Measurements from ENCODE around the gene CLTCL1.

Gene CLTCL1

DNA sequence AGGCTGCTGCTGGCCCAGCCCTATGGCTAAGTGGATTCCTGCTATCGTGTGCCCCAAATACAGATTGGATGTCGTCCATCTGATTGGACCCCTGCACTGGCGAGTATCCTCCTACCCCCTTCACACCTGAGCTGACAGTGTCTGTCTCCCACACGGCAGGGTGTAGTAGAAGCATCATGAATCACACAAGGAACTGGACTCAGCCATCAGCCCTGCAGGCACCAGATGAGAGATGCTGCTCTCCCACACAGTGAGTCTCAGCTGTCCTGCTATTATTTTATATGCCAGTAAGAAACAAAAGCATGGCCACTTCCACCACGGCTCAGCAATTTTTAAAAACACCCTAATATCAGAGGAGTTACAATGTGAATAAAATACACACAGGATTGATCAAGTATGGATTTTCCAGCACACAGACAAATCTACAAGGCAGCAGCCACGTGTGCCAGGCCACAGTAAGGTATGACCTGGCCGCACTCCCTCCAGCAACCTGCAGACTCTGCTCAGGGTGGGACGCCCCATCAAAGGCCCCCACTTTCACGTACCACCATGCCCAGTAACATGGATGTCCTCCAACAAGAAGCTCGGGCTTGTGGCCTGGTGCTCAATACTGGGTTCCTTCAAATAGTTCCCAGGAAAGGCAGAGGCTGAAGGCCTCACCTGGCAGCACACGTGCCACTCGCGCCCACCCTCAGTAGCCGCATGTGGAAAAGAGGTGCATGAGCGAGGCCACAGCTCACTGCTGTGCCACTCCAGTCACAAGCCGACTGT, 96.6 kb downstream of the CLTCL1 start:
- Mint-ChIP-seq H3K27ac (no peak overlapping the region), H3K36me3 (ENCODE audit: low read depth) (no peaks in the 10 kb centered on the region), H3K4me3 (no peak overlapping the region), H3K4me1 (ENCODE audit: low read depth) (peaks cover 6% of the 10 kb centered on the region), H3K27me3 (no peaks in the 10 kb centered on the region), H3K9me3 (no peaks in the 10 kb centered on the region)
- no peak for DNase-seq

DNA sequence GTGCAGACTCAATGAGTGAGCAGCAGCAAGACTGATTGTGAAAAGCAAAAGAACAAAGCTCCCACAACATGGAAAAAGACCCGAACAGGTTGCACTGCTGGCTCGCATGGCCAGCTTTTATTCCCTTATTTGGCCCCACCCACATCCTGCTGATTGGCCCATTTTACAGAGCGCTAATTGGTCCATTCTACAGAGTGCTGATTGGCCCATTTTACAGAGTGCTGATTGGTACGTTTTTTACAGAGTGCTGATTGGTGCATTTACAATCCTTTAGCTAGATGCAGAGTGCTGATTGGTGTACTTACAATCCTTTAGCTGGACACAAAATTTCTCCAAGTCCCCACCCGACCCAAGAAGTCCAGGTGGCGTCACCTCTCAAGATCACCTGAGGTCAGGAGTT, 97.6 kb downstream of the CLTCL1 start:
- no peak for DNase-seq
- Mint-ChIP-seq H3K27me3 (no peaks in the 10 kb centered on the region), H3K27ac (no peak overlapping the region), H3K9me3 (no peaks in the 10 kb centered on the region), H3K36me3 (ENCODE audit: low read depth) (no peaks in the 10 kb centered on the region), H3K4me3 (no peak overlapping the region), H3K4me1 (ENCODE audit: low read depth) (peaks cover 6% of the 10 kb centered on the region)

DNA sequence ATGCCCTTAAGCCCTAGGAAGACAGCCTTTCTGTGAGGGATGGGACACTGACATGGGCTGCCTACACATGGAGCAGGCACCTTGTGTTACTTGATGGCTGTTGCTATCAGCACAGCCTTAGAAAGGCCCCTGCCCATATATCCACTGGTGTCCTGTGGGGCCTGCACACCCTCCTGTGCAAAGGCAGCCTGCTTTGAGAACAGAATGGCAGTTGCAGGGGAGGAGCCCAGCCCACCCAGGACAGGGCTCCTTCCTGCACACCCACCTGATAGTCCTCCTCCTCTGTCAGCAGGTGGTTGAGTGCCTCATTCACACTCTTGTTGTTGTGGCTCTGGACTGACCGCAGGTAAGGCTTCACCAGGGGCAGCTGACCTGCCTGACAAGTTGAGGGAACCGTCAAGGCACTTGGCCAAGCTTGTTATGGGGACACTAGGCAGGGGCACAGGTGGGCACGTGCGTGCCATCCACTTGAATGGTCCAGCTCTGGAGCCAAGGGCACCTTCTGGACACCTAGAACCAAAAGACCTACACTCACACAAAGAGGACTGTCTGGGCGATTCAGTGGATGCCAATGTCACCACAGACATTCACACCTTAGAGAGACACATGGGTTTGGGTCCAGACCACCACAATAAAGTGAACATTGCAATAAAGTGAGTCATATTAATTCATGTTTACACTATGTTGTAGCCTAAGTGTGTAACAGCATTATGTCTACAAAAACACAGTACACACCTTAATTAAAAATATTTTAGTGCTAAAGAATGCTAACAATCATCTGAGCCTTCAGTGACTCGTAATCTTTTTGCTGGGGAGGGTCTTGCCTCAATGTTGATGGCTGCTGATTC, 103.6 kb downstream of the CLTCL1 start:
- Mint-ChIP-seq H3K4me1 (ENCODE audit: low read depth) (no peaks in the 10 kb centered on the region), H3K4me3 (no peak overlapping the region), H3K36me3 (ENCODE audit: low read depth) (no peaks in the 10 kb centered on the region), H3K27me3 (no peaks in the 10 kb centered on the region), H3K9me3 (no peaks in the 10 kb centered on the region), H3K27ac (no peak overlapping the region)
- no peak for DNase-seq

DNA sequence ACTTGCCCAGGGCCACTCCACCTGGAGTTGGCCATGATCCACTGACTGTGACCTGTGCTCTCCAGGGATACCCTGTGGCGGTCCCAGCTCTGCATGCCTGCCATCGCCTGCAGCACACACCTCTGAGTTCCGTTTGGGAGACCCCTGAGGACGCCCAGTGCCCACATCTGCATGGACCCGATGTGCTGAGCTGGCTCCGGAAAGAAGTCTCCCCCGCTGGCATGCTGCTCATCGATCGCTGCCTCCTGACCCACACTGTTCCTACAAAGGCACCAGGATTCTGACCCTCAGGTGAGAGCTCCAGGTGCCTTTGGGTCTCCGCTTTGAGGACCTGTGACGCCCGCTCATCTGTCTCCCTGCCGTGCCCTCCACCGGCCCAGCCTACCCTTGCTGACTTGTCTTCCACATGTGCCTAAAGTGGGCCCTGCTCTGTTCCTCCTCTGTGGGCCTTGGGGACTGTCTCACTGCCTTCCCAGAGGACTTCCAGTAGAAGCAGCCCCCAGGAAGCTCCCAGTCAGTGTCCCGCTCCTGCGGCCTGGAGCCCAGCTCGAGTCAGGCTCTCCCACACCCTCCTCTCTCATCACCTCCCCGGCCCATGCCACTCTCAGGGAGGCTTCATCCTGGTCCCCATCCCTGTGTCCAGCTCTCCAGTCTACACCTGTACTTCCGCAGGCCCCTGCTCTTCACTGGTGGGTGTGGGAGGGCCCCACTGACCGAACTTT, 107.1 kb downstream of the CLTCL1 start:
- Mint-ChIP-seq H3K27ac (no peak overlapping the region), H3K4me3 (no peak overlapping the region), H3K4me1 (ENCODE audit: low read depth) (peaks cover 18% of the 10 kb centered on the region), H3K9me3 (no peaks in the 10 kb centered on the region), H3K36me3 (ENCODE audit: low read depth) (no peaks in the 10 kb centered on the region), H3K27me3 (no peaks in the 10 kb centered on the region)
- no peak for DNase-seq

DNA sequence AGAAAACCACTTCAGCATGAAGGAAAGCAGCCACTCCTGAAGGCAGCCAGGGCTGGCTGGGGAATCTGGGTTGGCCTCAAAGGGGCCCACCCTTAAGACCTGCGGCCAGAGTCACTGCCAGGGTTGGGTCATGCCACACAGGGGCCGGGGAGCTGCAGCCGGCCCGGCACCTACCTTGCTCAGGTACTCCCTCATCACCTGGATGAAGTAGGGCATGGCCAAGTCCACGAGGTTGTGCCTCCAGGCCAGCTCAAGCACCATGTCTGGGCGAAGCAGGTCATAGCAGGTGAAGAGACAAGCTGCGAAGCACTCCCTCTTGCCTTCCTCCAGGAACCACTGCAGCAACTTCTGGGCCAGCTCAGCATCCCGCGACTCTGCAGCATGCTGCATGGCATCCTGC, 108.3 kb downstream of the CLTCL1 start:
- no peak overlapping the region for H3K27ac Mint-ChIP-seq

DNA sequence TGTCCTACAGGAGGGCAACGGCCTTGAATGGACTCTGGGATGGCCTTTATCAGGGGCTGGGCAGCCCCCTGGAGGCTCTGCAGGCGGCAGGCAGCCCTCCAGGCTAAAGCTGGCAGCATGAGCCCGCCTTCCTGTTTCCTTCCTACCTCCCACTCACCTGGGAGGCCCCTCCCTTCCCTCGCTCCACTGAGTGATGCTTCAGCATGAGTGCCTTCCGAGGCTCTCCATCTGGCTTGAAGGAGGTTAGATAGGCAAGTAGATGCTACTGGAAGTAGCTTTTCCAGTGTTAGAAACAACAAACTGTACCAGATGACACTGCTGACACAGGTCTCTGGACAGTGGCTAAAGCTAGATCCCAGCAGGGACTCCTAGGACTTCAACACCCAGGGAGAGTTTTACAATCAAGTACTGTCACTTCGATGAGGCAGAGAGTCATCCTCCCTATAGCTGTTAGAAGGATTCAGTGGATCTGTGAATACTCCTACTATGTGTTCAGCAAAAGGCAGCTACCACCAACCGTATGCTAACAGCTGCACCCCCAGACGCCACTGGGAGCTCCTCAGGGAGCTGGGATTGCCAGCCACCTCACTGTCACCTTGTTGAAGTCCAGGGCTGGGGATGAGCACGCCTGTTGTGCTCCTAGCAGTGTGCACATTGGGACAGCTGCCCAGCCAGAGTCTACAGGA, 108.9 kb downstream of the CLTCL1 start:
- no peak for DNase-seq
- H3K27ac Mint-ChIP-seq: peak overlapping the region; percentile 51

More for the DNA sequence above, 108.3 kb downstream of the CLTCL1 start:
- no peak for DNase-seq
- no peaks in the 10 kb centered on the region for H3K36me3 Mint-ChIP-seq (ENCODE audit: low read depth)
- H3K4me3 Mint-ChIP-seq: no peak overlapping the region
- H3K9me3 Mint-ChIP-seq: no peaks in the 10 kb centered on the region
- peaks cover 21% of the 10 kb centered on the region for H3K4me1 Mint-ChIP-seq (ENCODE audit: low read depth)
- H3K27me3 Mint-ChIP-seq: no peaks in the 10 kb centered on the region

DNA sequence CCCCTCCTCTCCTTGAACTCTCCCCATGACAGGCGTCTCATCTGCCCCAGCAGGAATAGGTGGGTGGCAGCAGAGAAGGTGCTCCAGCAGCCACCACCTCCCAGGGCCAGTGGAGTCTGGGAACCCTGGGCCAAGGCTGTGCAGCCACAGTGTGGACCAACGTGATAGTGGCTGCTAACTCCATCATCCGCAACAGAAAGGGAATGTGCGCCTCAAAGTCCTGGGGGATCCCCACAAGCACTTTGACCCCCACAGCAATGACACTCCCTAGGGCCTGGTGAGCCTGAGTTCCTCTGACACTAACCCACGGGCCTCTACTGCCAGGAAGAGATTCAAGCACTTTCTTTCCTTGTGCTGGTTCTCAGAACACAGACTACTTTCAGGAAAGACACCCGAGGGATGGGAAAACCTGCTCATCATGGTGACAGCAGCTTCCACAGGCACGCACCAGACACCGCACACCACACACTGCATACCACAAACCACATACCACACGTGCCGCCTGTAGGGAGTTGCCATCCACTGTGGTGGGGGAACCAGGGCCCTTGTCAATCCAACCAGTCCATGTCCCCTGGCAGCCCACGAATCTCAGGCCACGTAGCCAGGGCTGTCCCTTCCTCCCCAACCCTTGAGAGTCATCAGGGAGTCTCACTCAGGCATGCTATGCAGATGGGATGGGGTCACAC, 109.6 kb downstream of the CLTCL1 start:
- peak; percentile 37 for DNase-seq
- no peak overlapping the region for H3K4me3 Mint-ChIP-seq
- no peaks in the 10 kb centered on the region for H3K9me3 Mint-ChIP-seq
- peaks cover 22% of the 10 kb centered on the region for H3K4me1 Mint-ChIP-seq (ENCODE audit: low read depth)
- no peaks in the 10 kb centered on the region for H3K27me3 Mint-ChIP-seq
- peaks cover under 1% of the 10 kb centered on the region for H3K36me3 Mint-ChIP-seq (ENCODE audit: low read depth)
- H3K27ac Mint-ChIP-seq: peak overlapping the region; percentile 51

More for the DNA sequence above, 108.9 kb downstream of the CLTCL1 start:
- H3K4me1 Mint-ChIP-seq (ENCODE audit: low read depth): peaks cover 21% of the 10 kb centered on the region
- no peaks in the 10 kb centered on the region for H3K9me3 Mint-ChIP-seq
- H3K36me3 Mint-ChIP-seq (ENCODE audit: low read depth): no peaks in the 10 kb centered on the region
- H3K27me3 Mint-ChIP-seq: no peaks in the 10 kb centered on the region
- no peak overlapping the region for H3K4me3 Mint-ChIP-seq

DNA sequence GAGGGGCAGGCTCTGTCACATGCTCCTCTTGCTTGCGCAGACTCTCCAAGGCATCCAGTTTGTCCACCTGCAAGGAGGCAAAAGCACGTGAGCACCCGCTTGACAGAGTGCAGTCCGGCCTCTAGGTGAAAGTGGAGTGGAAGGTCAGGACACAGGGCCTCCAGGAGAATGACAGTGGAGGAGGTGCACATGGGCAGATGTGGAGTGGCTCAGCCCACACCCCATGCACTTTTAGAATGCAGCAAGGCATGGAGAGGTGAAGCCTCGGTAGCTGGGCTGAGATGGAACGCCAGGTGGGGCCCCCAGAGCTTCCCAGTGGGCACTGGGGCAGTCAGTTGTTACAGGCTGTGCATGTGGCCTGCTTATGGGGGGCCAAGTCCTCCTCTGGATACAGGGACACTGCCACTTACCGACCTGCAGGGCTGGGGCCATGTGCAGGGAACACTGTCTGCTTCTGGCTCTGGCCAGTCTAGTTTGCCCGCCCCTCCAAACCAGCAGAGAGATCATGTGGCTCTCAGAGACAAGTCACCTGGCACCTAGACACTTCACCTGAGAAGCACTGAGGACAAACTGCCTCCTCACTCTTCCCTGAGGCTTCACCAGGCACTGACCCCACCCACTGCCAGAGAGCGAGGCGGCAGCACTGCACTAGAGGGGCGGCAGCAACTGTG, 110.6 kb downstream of the CLTCL1 start:
- Mint-ChIP-seq H3K27me3 (no peaks in the 10 kb centered on the region), H3K36me3 (ENCODE audit: low read depth) (peaks cover 8% of the 10 kb centered on the region), H3K4me3 (no peak overlapping the region), H3K27ac (peak overlapping the region; percentile 84), H3K9me3 (no peaks in the 10 kb centered on the region), H3K4me1 (ENCODE audit: low read depth) (peaks cover 30% of the 10 kb centered on the region)
- DNase-seq: no peak

DNA sequence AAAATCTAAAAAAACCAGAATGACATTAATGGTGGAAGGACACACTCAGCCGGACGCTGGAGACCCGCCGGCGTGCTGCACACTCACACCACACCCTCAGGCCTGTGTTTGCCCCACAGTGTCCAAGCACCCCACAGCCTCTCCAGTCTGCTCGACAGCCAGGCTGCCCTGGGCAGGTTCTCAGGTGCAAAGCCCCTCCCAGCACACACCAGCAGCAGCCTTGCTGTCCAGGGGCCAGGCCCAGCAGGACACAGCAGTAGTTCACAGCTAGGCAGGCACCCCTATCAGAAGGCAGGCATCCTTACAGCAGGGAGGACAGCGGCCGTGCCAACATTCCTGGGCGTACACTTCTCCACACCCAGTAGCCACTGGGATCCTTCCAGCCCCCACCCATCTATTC, 111.3 kb downstream of the CLTCL1 start:
- H3K4me3 Mint-ChIP-seq: no peak overlapping the region
- peaks cover 31% of the 10 kb centered on the region for H3K4me1 Mint-ChIP-seq (ENCODE audit: low read depth)
- peaks cover 11% of the 10 kb centered on the region for H3K36me3 Mint-ChIP-seq (ENCODE audit: low read depth)
- no peak for DNase-seq
- H3K9me3 Mint-ChIP-seq: no peaks in the 10 kb centered on the region
- no peaks in the 10 kb centered on the region for H3K27me3 Mint-ChIP-seq
- H3K27ac Mint-ChIP-seq: no peak overlapping the region

DNA sequence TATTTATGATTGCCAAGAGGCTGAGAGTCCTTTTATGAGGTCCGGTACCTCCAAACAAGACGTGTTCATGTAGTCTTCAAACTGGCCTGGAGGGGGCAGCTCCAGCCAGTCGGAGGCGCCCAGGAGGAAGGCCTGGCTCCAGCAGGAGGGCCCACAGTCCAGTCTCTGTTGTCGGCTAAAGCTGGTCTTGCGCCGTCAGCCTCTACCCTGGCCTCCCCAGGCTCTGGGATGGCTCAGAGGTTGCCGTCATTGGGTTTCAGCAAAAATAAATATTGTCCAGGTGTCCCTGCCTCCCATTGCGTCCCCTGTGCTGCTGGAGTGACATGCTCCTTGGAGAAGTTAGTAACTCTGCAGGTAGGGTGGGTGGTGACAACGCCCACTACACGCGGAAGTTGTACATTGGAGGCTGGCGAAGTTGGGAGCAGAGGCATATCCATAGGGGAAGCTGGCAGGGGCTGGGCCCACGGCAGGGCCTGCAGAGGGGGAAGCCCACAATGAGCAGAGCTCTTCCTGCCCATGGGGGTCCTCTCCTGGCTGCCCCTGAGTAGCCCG, 111.9 kb downstream of the CLTCL1 start:
- peaks cover 32% of the 10 kb centered on the region for H3K4me1 Mint-ChIP-seq (ENCODE audit: low read depth)
- peak overlapping the region; percentile 81 for H3K27ac Mint-ChIP-seq
- peaks cover 11% of the 10 kb centered on the region for H3K36me3 Mint-ChIP-seq (ENCODE audit: low read depth)
- DNase-seq: no peak
- H3K27me3 Mint-ChIP-seq: no peaks in the 10 kb centered on the region
- peak overlapping the region; percentile 74 for H3K4me3 Mint-ChIP-seq
- H3K9me3 Mint-ChIP-seq: no peaks in the 10 kb centered on the region

DNA sequence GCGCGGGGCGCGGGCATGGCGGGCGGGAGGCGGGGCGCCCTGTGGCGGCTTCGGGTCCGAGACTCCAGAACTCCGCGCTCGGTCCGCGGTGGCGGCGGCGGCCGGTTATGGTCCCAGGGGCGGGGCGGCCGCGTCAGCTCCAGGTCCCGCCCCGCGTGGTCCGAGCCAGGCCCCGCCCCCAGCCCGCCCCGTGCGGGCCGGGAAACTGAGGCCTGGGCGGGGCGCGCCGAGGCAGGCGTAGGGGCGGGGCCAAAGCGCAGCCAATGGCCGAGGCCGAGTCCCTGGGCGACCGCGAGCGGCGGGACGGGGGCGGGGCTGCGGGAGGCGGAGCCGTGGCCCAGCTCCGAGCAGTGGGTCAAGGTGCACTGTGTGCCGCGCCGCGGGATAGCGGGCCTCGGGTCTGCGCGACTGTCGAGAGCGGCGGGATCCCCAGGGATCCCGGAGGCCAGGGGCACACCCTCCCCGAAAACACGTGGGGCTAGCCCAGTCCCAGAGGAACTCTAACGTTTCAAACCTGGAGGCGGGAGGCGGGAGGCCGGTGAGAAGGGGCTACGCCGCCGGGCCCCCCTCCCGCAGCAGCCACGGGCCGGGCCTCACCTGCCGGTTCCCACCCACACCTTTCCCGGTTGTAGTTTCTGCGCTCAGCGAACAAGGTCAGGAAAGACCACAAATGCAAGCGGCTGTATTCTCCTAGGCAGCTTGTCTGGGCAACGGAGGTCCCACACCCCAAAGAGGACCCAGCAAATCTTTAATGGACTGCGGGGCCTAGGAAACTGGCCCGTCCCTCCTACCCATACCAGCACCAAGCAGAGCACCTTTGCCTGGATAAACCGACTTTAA, 112.6 kb downstream of the CLTCL1 start, which contains the start of gene SLC25A1:
SLC25A1 (minus strand) TSS at position 80 of the 840 bp plus-strand sequence; CDS start at position 17, 63 bp downstream.
- no peaks in the 10 kb centered on the region for H3K9me3 Mint-ChIP-seq
- H3K4me3 Mint-ChIP-seq: peak within 1 kb of the TSS; percentile 74
- peak; percentile 94 for DNase-seq
- H3K27ac Mint-ChIP-seq: peak within 1 kb of the TSS; percentile 81
- peaks cover 38% of the 10 kb centered on the region for H3K4me1 Mint-ChIP-seq (ENCODE audit: low read depth)
- H3K27me3 Mint-ChIP-seq: no peaks in the 10 kb centered on the region
- peaks cover 17% of the 10 kb centered on the region for H3K36me3 Mint-ChIP-seq (ENCODE audit: low read depth)

DNA sequence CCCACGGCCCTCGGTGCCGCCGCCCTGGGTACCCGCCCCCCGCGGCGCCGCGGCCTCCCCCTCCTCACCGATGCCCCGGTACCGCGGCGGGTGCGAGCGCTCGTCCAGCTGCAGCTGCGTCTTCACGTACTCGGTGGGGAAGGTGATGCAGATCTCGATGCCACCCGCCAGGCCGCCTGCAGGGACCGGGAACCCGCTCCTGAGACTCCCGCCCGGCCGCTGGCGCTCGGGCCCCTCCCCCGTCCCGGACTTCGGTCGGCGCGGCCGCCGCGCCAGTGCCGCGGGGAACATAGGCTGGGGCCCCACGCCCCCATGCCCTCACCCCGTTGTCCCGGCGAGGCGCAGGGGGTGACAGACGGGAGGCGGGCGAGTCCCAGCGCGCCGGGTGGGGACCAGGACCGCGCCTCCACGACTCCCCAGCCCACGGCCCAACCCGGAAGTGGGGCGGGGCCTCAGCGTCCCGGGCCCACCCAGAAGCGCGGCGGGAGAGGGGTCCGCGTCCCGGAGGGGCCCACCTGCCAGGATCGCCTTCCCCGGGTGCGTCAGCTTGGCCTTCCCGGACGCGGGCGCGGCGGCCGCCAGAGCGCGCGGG, 113.4 kb downstream of the CLTCL1 start:
- Mint-ChIP-seq H3K27ac (no peak overlapping the region), H3K36me3 (ENCODE audit: low read depth) (peaks cover 24% of the 10 kb centered on the region), H3K4me3 (peak overlapping the region; percentile 74), H3K27me3 (no peaks in the 10 kb centered on the region), H3K9me3 (no peaks in the 10 kb centered on the region), H3K4me1 (ENCODE audit: low read depth) (peaks cover 46% of the 10 kb centered on the region)
- DNase-seq: no peak
